Lower leg skin (tissue), 3 donors: ENCODE data around the gene FPGS.

Source experiments
- POLR2A ChIP-seq, 2 donors: fragments of 450-650 bp; IDR thresholded peaks; one replicate each; pipeline ENCODE4 v1.6.1; 2016 to 2017; ENCODE audit warnings: antibody characterized with exemption in 2 of 2, mild to moderate bottlenecking in 1 of 2, moderate library complexity in 1 of 2
- TF ChIP-seq, protein P1 (sequence below), 3 donors: fragments of 450-650 bp; IDR thresholded peaks; one replicate each; pipeline ENCODE4 v1.5.1; 2016; ENCODE audit warnings: antibody characterized with exemption in 3 of 3, mild to moderate bottlenecking in 3 of 3, moderate library complexity in 2 of 3

- TF ChIP-seq, protein P1, sequence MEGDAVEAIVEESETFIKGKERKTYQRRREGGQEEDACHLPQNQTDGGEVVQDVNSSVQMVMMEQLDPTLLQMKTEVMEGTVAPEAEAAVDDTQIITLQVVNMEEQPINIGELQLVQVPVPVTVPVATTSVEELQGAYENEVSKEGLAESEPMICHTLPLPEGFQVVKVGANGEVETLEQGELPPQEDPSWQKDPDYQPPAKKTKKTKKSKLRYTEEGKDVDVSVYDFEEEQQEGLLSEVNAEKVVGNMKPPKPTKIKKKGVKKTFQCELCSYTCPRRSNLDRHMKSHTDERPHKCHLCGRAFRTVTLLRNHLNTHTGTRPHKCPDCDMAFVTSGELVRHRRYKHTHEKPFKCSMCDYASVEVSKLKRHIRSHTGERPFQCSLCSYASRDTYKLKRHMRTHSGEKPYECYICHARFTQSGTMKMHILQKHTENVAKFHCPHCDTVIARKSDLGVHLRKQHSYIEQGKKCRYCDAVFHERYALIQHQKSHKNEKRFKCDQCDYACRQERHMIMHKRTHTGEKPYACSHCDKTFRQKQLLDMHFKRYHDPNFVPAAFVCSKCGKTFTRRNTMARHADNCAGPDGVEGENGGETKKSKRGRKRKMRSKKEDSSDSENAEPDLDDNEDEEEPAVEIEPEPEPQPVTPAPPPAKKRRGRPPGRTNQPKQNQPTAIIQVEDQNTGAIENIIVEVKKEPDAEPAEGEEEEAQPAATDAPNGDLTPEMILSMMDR (IDR thresholded peaks at IDR 0.05), result no peak
- TF ChIP-seq POLR2A (IDR thresholded peaks at IDR 0.05), result no peak
Measured at GRCh38 chr9:127809540-127810377, 7.1 kb downstream of the FPGS start.
